Liver (tissue), 9 donors: ENCODE results near the gene PAMR1. TPM values are rescaled to one million over a fixed set of nuclear protein-coding genes. Genes with fewer than 3 reads are reported as not detected.

Source experiments
- DNase-seq: peaks from one replicate; pipeline ENCODE4 v3.0.0-alpha.2; 2017; ENCODE audit warnings: low spot score
- H3K27ac ChIP-seq, 2 donors: one replicate each; pipeline ENCODE4 v1.7.0; 2013; ENCODE audit warnings: inconsistent platforms in 2 of 2, low read length in 2 of 2, control low read depth in 1 of 2, low read depth in 1 of 2, mild to moderate bottlenecking in 1 of 2
- H3K27me3 ChIP-seq, 4 donors: one replicate each; pipeline versions ENCODE4 v1.6.1 to v1.7.0; 2013; ENCODE audit warnings: low read length in 3 of 4, inconsistent platforms in 1 of 4, mild to moderate bottlenecking in 1 of 4, moderate library complexity in 1 of 4; ENCODE audit not compliant: control insufficient read depth in 4 of 4, insufficient read depth in 4 of 4
- H3K36me3 ChIP-seq, 4 donors: one replicate each; pipeline versions ENCODE4 v1.6.1 to v1.7.0; 2013; ENCODE audit warnings: low read length in 3 of 4, mild to moderate bottlenecking in 3 of 4, low read depth in 1 of 4, moderate library complexity in 1 of 4; ENCODE audit not compliant: control insufficient read depth in 4 of 4, insufficient read depth in 3 of 4
- H3K4me1 ChIP-seq, 4 donors: one replicate each; pipeline versions ENCODE4 v1.6.1 to v1.7.0; 2013; ENCODE audit warnings: low read length in 3 of 4, mild to moderate bottlenecking in 3 of 4, moderate library complexity in 1 of 4; ENCODE audit not compliant: control insufficient read depth in 4 of 4, insufficient read depth in 4 of 4
- H3K4me3 ChIP-seq, 3 donors: one replicate each; pipeline versions ENCODE4 v1.6.1 to v1.7.0; 2013; ENCODE audit warnings: low read length in 3 of 3, control low read depth in 1 of 3, low read depth in 1 of 3, mild to moderate bottlenecking in 1 of 3
- H3K9ac ChIP-seq, 2 donors: one replicate each; pipeline ENCODE4 v1.7.0; 2013; ENCODE audit warnings: low read length in 2 of 2, mild to moderate bottlenecking in 2 of 2, moderate library complexity in 2 of 2, control low read depth in 1 of 2, low read depth in 1 of 2
- H3K9me3 ChIP-seq, 4 donors: one replicate each; pipeline versions ENCODE4 v1.6.1 to v1.7.0; 2013; ENCODE audit warnings: low read length in 3 of 4; ENCODE audit not compliant: control insufficient read depth in 4 of 4
- FOXA1 ChIP-seq: IDR thresholded peaks from 2 replicates; pipeline ENCODE4 v1.6.1; 2016; ENCODE audit warnings: antibody characterized with exemption
- FOXA2 ChIP-seq: IDR thresholded peaks from 2 replicates; pipeline ENCODE4 v1.6.1; 2016; ENCODE audit warnings: antibody characterized with exemption
- GABPA ChIP-seq, 2 donors: IDR thresholded peaks in 1 of 2; conservative IDR thresholded peaks in 1 of 2; 2 replicates each; pipeline ENCODE4 v1.6.1; 2016; ENCODE audit warnings: antibody characterized with exemption in 2 of 2, mild to moderate bottlenecking in 1 of 2, moderate library complexity in 1 of 2
- HNF4A ChIP-seq, 2 donors: conservative IDR thresholded peaks; 2 replicates each; pipeline ENCODE4 v1.6.1; 2016; ENCODE audit warnings: antibody characterized with exemption in 2 of 2, mild to moderate bottlenecking in 2 of 2
- HNF4G ChIP-seq: IDR thresholded peaks from 2 replicates; pipeline ENCODE4 v1.6.1; 2016; ENCODE audit warnings: antibody characterized with exemption
- JUND ChIP-seq, 2 donors: IDR thresholded peaks; 2 replicates each; pipeline ENCODE4 v1.6.1; 2016; ENCODE audit warnings: antibody characterized with exemption in 2 of 2
- MAX ChIP-seq: IDR thresholded peaks from 2 replicates; pipeline ENCODE4 v1.6.1; 2016; ENCODE audit warnings: antibody characterized with exemption
- NR2F2 ChIP-seq: IDR thresholded peaks from 2 replicates; pipeline ENCODE4 v1.6.1; 2016; ENCODE audit warnings: antibody characterized with exemption
- RAD21 ChIP-seq, 2 donors: IDR thresholded peaks; 2 replicates each; pipeline ENCODE4 v1.6.1; 2016; ENCODE audit warnings: antibody characterized with exemption in 2 of 2, mild to moderate bottlenecking in 2 of 2
- REST ChIP-seq: IDR thresholded peaks from 2 replicates; pipeline ENCODE4 v1.6.1; 2016; ENCODE audit warnings: antibody characterized with exemption, mild to moderate bottlenecking
- SP1 ChIP-seq: IDR thresholded peaks from 2 replicates; pipeline ENCODE4 v1.6.1; 2018; ENCODE audit warnings: antibody characterized with exemption, mild to moderate bottlenecking
- TAF1 ChIP-seq: conservative IDR thresholded peaks from 2 replicates; pipeline ENCODE4 v1.6.1; 2016; ENCODE audit warnings: antibody characterized with exemption, mild to moderate bottlenecking
- YY1 ChIP-seq: IDR thresholded peaks from 2 replicates; pipeline ENCODE4 v1.6.1; 2016; ENCODE audit warnings: antibody characterized with exemption, mild to moderate bottlenecking
- ZBTB33 ChIP-seq: IDR thresholded peaks from 2 replicates; pipeline ENCODE4 v1.6.1; 2016; ENCODE audit warnings: antibody characterized with exemption
- WGBS: extraction: QIAGEN DNeasy Blood & Tissue Kit; methylation state at CpG from one replicate; pipeline ENCODE4 v1.1.7; 2013; 5-methylcytosine and 5-hydroxymethylcytosine counted together
- polyA plus RNA-seq, 2 donors: library from polyadenylated mRNA; stranded (reverse) in 1 of 2; unstranded in 1 of 2; fragments of 200-250 nt in 1 of 2; fragments of >200 nt in 1 of 2; fragmentation: Nextera tagmentation in 1 of 2; extraction: Ambion mirVana in 1 of 2; gene quantifications; one replicate each; pipeline versions ENCODE4 v1.2.1 to v1.2.3, GENCODE V29; 2013 to 2015
- total RNA-seq, 2 donors: library from RNA; depleted of rRNA; stranded (reverse); fragments of >200 nt; gene quantifications; one replicate each; pipeline ENCODE4 v1.2.3, GENCODE V29; 2014
- TF ChIP-seq, protein P1 (sequence below): fragments of 150-350 bp; IDR thresholded peaks from 2 replicates; pipeline ENCODE4 v1.5.1; 2017; ENCODE audit warnings: improper control_type of control experiment, low read depth, low read length; ENCODE audit not compliant: missing input control
- donor health status: healthy.
- donor health status: healthy.
- donor health status: healthy.
- donor health status: healthy.
- donor health status: healthy.

PAMR1 gene
- total and polyA plus RNA-seq, 4 donors, result 2.0 to 5.0 (median 2.8) TPM

DNA sequence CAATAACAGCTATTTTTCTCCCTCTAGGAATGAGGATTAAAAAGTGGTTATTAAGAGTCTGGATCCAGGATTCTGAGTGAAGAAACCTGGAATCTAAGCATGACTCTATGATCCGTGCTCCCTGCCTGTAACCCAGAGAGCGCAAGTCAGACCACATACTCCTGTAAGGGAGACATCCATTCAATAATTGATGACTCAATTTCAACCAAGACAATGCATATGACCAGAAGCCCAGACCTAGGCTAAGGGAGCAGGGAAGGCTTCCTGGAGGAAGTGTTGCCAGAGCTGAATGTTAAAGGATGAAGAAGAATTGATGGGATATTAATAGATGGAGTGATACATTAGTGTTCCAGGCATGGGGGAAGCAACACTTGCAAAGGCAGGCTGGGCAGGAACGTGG lies 13.8 kb upstream of the PAMR1 start:
- no peak overlapping the region for H3K27ac ChIP-seq
- DNase-seq, result no peak
- no peaks in the 10 kb centered on the region for H3K9me3 ChIP-seq
- no peak overlapping the region for H3K4me3 ChIP-seq
- no peaks in the 10 kb centered on the region for H3K4me1 ChIP-seq
- H3K9ac ChIP-seq, result no peak overlapping the region
- no peak for TF ChIP-seq FOXA1
- TF ChIP-seq NR2F2, result no peak
- no peak for TF ChIP-seq HNF4A (conservative IDR thresholded peaks at IDR 0.05)
- TF ChIP-seq, protein P1, sequence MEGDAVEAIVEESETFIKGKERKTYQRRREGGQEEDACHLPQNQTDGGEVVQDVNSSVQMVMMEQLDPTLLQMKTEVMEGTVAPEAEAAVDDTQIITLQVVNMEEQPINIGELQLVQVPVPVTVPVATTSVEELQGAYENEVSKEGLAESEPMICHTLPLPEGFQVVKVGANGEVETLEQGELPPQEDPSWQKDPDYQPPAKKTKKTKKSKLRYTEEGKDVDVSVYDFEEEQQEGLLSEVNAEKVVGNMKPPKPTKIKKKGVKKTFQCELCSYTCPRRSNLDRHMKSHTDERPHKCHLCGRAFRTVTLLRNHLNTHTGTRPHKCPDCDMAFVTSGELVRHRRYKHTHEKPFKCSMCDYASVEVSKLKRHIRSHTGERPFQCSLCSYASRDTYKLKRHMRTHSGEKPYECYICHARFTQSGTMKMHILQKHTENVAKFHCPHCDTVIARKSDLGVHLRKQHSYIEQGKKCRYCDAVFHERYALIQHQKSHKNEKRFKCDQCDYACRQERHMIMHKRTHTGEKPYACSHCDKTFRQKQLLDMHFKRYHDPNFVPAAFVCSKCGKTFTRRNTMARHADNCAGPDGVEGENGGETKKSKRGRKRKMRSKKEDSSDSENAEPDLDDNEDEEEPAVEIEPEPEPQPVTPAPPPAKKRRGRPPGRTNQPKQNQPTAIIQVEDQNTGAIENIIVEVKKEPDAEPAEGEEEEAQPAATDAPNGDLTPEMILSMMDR, result no peak
- no peak for TF ChIP-seq REST
- TF ChIP-seq FOXA2, result no peak
- no peak for TF ChIP-seq RAD21 (IDR thresholded peaks at IDR 0.05)
- no peak for TF ChIP-seq TAF1
- TF ChIP-seq SP1, result no peak
- TF ChIP-seq GABPA (IDR thresholded peaks at IDR 0.05 in 1 of 2, conservative IDR thresholded peaks at IDR 0.05 in 1 of 2), result no peak
- H3K36me3 ChIP-seq, result no peaks in the 10 kb centered on the region
- 67% methylated on average over 3 of the region's 3 CpGs for WGBS
- no peaks in the 10 kb centered on the region for H3K27me3 ChIP-seq

GRCh38 chr11:35536470-35536869 lies 11.1 kb upstream of the PAMR1 start:
- no peak for DNase-seq
- Histone ChIP-seq H3K27me3 (no peaks in the 10 kb centered on the region), H3K4me1 (no peaks in the 10 kb centered on the region), H3K36me3 (no peaks in the 10 kb centered on the region), H3K9me3 (no peaks in the 10 kb centered on the region), H3K4me3 (no peak overlapping the region), H3K9ac (no peak overlapping the region), H3K27ac (no peak overlapping the region)
- no peak for TF ChIP-seq FOXA1
- TF ChIP-seq GABPA (IDR thresholded peaks at IDR 0.05 in 1 of 2, conservative IDR thresholded peaks at IDR 0.05 in 1 of 2), result no peak
- no peak for TF ChIP-seq HNF4G
- TF ChIP-seq MAX, result no peak
- no peak for TF ChIP-seq FOXA2
- no peak for TF ChIP-seq SP1
- WGBS, result 88% methylated on average over 7 of the region's 7 CpGs

GRCh38 chr11:35531246-35531645 lies 5.8 kb upstream of the PAMR1 start:
- Histone ChIP-seq H3K4me3 (no peak overlapping the region), H3K4me1 (no peaks in the 10 kb centered on the region), H3K9me3 (no peaks in the 10 kb centered on the region), H3K36me3 (no peaks in the 10 kb centered on the region), H3K9ac (no peak overlapping the region), H3K27me3 (no peaks in the 10 kb centered on the region), H3K27ac (no peak overlapping the region)
- 63% methylated on average over 1 of the region's 1 CpG for WGBS
- TF ChIP-seq REST (no peak), YY1 (no peak), NR2F2 (no peak), ZBTB33 (no peak), RAD21 (IDR thresholded peaks at IDR 0.05) (no peak), JUND (IDR thresholded peaks at IDR 0.05) (no peak), TAF1 (no peak)
- no peak for DNase-seq
